Central memory CD8-positive, alpha-beta T cell (primary cell): Measurements from ENCODE around the gene B2M.
"Not testable (repeated sequence)": the region's sequence is repeated elsewhere in the genome, so short reads cannot be mapped to it uniquely, and the experiment has no call there.

Experiments used
- ATAC-seq: fragments of 150-1000 bp; cut with Tn5 transposase; replicated peaks from 2 replicates; pipeline ENCODE4 v1.10.0; 2022; ENCODE audit warnings: mild to moderate bottlenecking, moderate FRiP score, moderate number of reproducible peaks; ENCODE audit not compliant: poor library complexity, severe bottlenecking; ENCODE audit errors: extremely low read depth
- DNase-seq, 2 donors: peaks; one replicate each; pipeline ENCODE4 v3.0.0; 2021; ENCODE audit warnings: low spot score in 2 of 2
- H3K27ac Mint-ChIP-seq: one replicate; pipeline ENCODE4 v1.8.0; 2022; ENCODE audit warnings: low read depth, mild to moderate bottlenecking, moderate library complexity, mixed read lengths
- H3K27me3 Mint-ChIP-seq: one replicate; pipeline ENCODE4 v1.8.0; 2022; ENCODE audit warnings: mixed read lengths
- H3K36me3 Mint-ChIP-seq: one replicate; pipeline ENCODE4 v1.8.0; 2022; ENCODE audit warnings: mild to moderate bottlenecking, moderate library complexity, mixed read lengths; ENCODE audit not compliant: insufficient read depth
- H3K4me1 Mint-ChIP-seq: one replicate; pipeline ENCODE4 v1.8.0; 2022; ENCODE audit warnings: mixed read lengths
- H3K4me3 Mint-ChIP-seq: one replicate; pipeline ENCODE4 v1.8.0; 2022; ENCODE audit warnings: mild to moderate bottlenecking, moderate library complexity, mixed read lengths
- H3K9me3 Mint-ChIP-seq: one replicate; pipeline ENCODE4 v1.8.0; 2022; ENCODE audit warnings: mixed read lengths

The B2M gene

DNA sequence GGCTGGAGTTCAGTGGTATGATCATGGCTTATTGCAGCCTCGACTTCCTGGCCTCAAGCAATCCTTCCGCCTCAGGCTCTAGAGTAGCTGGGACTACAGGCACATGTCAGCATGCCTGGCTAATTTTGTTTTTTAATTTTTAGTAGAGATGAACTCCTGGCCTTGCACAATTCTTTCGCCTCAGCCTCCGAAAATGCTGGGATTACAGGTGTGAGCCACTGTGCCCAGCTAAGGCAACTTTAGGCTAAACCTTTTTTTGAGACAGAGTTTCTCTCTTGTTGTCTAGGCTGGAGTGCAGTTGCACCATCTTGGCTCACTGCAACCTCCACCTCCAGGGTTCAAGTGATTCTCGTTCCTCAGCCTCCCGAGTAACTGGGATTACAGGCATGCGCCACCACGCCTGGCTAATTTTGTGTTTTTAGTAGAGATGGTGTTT lies 8.7 kb downstream of the B2M start:
- H3K36me3 Mint-ChIP-seq = peaks cover 70% of the 10 kb centered on the region
- peaks cover 86% of the 10 kb centered on the region for H3K4me1 Mint-ChIP-seq
- H3K9me3 Mint-ChIP-seq, H3K27me3 Mint-ChIP-seq, ATAC-seq: not testable (repeated sequence)
- DNase-seq = peak in 1 of 2 donors; percentile 27
- H3K27ac Mint-ChIP-seq = peak overlapping the region; percentile 91
- H3K4me3 Mint-ChIP-seq = peak overlapping the region; percentile 84

DNA sequence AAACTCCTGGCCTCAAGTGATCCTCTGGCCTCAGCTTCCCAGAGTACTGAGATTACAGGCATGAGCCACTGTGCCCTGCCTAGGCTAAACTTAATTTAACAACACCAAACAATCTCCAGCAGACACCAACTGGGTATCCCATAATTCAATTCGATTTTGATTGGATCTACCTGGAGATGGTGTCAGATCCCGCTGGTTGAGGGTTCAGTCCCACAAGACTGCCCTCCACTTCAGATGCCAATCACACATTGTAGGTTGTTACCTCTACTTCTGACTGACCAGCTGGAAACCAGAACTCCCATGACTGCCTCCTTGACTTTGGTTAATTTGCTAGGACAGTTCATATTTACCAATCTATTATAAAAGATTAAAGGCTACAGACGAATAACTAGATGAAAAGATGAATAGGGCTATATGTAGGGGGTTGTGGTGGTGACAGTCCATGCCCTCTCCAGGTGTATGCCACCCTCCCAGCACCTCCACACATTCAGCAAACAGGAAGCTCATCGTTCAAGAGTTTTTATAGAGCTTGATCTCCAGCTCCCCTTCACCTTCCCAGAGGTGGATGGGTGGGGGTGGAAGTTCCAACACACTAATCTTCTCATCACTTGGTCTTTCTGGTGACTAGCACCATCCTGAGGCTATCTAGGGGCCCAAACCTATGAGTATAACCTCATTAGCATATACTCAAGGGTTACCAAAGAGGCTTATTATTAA lies 9.3 kb downstream of the B2M start:
- Mint-ChIP-seq H3K4me3 (peak overlapping the region; percentile 84), H3K27ac (peak overlapping the region; percentile 91), H3K27me3 (no peaks in the 10 kb centered on the region), H3K9me3 (no peaks in the 10 kb centered on the region), H3K4me1 (peaks cover 86% of the 10 kb centered on the region), H3K36me3 (peaks cover 64% of the 10 kb centered on the region)
- ATAC-seq (no peak), DNase-seq (no peak)

DNA sequence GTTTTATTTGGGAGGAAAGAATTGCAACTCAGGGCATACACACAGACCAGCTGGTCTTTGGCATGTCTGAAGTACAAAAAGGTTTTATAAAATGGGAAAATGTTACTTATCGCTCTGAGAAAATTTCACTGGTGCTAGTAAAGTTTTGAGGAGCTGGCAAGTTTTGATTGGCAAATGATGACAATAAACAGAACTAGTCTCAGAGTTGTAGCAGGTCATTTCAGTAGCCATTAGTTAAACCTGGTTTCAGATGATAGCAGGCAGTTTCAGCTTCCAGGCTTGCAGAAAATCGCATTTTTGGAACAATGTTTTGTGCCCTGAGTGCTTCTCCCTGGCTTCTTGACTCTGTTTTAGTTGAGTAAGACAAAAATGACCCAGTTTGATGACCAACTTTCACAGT lies 10.7 kb downstream of the B2M start:
- no peak for ATAC-seq
- no peaks in the 10 kb centered on the region for H3K9me3 Mint-ChIP-seq
- DNase-seq = no peak
- H3K36me3 Mint-ChIP-seq = peaks cover 52% of the 10 kb centered on the region
- peak overlapping the region; percentile 12 for H3K4me3 Mint-ChIP-seq
- peaks cover 87% of the 10 kb centered on the region for H3K4me1 Mint-ChIP-seq
- no peaks in the 10 kb centered on the region for H3K27me3 Mint-ChIP-seq
- H3K27ac Mint-ChIP-seq = peak overlapping the region; percentile 91

DNA sequence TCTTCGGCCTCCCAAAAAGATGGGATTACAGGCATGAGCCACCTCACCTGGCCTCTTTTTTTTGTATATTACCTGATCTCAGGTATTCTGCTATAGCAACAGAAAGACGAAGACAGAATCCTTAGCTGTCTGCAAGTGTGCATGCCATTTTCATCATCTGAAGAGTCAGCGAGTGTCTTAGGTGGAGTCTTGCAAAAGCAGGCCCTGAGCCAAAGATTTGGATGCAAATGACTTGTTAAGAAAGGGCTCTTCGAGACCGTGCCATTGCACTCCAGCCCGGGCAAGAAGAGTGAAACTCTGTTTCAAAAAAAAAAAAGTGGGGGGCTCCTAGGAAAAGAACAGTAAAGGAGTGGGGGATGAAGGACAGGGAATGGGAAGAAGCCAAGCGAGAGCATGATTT lies 14.8 kb downstream of the B2M start:
- H3K4me1 Mint-ChIP-seq = peaks cover 65% of the 10 kb centered on the region
- no peak for DNase-seq

DNA sequence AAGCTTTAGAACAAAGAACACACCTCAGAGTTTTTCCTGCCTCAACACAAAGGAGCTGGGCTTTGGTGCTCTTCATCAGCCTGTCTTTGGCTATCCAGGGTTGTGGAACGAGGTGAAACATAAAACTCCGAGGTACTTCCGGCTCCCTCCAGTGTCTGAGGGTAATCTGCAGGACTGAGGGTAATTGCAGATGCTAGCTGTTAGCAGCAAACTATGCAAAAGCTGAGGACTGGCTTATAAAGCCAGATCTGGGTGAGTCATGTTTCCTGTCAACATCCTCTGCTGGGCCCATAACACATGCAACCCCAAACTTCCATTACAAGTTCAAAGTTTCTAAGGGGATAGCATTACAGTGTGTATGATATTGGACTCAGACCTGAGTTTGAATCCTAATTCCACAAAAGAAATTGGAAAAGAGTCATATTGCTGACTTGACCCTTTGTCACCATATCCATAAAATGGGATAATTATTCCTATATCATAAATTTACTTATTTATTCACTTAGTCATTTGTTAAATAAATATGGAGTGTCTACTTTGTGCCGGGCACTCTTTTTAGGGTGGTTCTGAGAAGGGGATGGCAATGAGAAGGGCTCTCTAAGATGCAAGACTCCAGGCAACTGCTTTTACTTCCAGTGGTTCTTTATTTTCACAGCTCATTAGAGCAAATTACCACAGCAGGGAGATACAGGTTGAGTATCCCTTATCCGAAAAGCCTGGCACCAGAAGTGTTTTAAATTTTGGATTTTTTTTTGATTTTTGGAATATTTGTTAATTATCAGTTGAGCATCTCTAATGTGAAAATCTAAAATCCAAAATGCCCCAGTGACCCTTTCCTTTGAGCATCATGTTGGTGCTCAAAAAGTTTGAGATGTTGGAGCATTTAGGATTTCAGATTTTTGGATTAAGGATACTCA lies 15.5 kb downstream of the B2M start:
- Mint-ChIP-seq H3K27me3 (no peaks in the 10 kb centered on the region), H3K9me3 (no peaks in the 10 kb centered on the region), H3K27ac (peak overlapping the region; percentile 98), H3K4me3 (peak overlapping the region; percentile 98), H3K36me3 (peaks cover 22% of the 10 kb centered on the region), H3K4me1 (peaks cover 65% of the 10 kb centered on the region)
- ATAC-seq = peak; percentile 68
- peak; percentile 35 to 78 for DNase-seq

More for the DNA sequence above, 14.8 kb downstream of the B2M start:
- peaks cover 23% of the 10 kb centered on the region for H3K36me3 Mint-ChIP-seq
- H3K4me3 Mint-ChIP-seq = peak overlapping the region; percentile 80
- no peak for ATAC-seq
- H3K27me3 Mint-ChIP-seq = no peaks in the 10 kb centered on the region
- H3K27ac Mint-ChIP-seq = peak overlapping the region; percentile 98
- no peaks in the 10 kb centered on the region for H3K9me3 Mint-ChIP-seq

DNA sequence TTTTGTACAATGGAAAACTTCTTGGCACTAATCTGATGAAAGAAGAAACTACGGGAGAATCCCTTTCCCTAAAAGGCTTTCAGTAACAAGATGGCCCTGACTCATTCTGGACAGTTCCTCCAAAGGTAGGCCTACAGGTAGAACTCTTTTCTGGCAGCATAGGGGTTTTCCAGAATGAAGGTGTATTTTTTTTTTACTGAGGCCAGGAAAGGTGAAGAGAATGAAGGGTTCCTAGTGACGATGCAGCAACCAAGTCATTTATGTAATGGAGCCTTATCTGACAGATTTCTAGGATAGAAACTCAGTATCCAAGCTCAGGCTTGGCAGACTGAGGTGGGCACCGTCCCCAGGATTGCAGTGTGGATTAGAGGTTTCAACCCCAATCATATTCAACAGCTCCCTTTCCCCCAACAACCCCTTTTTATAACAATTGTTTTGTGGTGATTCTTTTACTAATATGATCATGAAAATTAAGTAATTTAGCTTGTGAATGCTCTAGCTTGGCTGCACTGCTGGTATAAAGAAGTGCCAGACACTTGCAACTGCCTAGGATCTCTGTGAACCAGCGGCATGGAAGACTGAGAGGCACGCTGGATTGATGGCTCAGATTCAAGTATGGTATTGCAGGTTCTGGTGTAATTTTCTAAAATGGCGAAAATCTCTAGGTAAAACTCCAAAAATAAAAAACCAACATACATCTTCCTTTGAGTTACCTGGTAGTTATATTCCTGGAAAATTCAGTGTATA lies 16.3 kb downstream of the B2M start:
- Mint-ChIP-seq H3K27me3 (no peaks in the 10 kb centered on the region), H3K4me3 (peak overlapping the region; percentile 98), H3K36me3 (peaks cover 28% of the 10 kb centered on the region), H3K9me3 (no peaks in the 10 kb centered on the region), H3K27ac (peak overlapping the region; percentile 98), H3K4me1 (peaks cover 66% of the 10 kb centered on the region)
- DNase-seq (no peak), ATAC-seq (no peak)

DNA sequence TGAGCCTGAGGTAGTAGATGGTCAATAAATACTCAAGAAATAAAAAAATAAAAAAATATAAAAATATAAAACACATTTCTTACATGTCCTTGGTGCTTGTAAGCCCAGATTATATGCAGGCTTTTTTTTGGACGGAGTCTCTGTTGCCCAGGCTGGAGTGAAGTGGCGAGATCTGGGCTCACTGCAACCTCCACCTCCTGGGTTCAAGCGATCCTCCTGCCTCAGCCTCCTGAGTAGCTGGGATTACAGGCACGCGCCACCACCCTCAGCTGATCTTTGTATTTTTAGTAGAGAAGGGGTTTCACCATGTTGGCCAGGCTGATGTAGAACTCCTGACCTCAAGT lies 16.9 kb downstream of the B2M start:
- not testable (repeated sequence) for H3K27me3 Mint-ChIP-seq, ATAC-seq, DNase-seq, H3K9me3 Mint-ChIP-seq
- Mint-ChIP-seq H3K4me3 (peak overlapping the region; percentile 98), H3K4me1 (peaks cover 68% of the 10 kb centered on the region), H3K36me3 (peaks cover 28% of the 10 kb centered on the region), H3K27ac (peak overlapping the region; percentile 98)

DNA sequence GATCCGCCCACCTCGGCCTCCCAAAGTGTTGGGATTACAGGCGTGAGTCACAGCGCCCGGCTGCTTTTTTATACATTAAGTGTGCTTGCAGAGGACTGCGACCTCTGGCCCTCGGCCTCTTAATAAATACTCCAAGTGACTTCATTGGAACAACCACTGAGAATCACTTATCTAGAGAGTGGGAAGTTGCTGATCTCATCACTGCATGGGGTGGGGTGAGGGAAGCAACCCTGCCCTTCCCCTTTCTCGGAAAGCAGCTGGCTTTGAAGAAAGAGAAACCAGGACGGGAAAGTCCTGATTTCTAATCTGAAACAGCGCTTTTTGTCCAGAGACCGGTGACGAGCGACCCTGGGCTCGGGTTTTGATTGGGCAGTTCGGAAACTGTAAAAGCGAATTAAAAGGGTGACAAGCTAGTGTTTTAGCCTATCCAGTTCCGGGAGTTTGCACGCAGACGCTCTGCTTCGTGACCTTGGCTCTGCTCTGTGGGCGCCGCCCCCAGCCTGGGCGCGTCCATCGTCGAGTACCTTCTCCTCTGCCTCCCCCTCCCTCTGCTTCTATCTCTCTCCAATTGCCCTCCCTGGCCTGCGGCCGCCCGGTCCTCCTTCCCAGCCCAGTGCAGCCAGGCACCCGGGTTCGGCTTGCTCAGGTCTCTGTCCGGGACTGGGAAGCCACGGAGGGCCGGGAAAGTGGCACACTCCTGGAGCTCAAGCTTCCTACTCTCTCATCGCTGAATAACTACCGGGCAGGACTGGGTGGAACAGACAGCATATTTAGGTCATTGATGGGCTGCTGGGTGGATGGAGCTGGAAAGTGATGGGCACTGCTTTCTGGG lies 17.5 kb downstream of the B2M start:
- Mint-ChIP-seq H3K27ac (peak overlapping the region; percentile 98), H3K36me3 (peaks cover 26% of the 10 kb centered on the region), H3K9me3 (no peaks in the 10 kb centered on the region), H3K4me3 (peak overlapping the region; percentile 98), H3K27me3 (no peaks in the 10 kb centered on the region), H3K4me1 (peaks cover 68% of the 10 kb centered on the region)
- DNase-seq (peak; percentile 87 to 97), ATAC-seq (peak; percentile 84)

DNA sequence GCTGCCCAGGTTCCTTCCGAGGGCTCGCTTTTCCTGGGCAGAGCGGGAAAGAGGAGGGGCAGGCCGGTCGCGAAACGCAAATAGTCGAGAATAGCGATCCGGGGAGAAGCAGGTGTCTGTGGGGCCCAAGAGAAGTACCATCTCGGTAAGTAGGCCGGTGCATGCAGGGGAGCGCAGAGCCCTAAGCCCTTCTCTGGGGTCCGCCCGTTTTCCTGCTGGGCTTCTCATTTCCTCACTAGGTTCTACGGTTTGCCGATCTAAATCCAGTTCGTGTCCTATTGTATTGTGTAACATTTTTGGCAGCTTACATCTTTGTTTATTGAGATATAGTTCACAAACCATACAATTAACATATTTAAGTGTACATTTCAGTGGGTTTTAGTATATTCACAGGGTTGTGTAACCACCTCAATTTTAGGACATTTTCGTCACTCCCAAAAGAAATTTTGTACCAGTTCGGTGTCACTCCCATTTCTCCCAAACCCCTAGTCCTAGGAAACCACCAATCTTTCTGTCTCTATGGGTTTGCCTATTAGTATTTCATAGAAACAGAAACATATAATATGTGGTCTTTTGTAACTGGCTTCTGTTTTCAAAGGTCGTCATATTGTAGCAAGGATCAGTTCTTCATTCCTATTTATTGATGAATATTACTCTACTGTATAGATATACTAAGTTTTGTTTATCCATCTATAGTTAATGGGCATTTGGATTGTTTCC lies 18.3 kb downstream of the B2M start:
- DNase-seq = no peak
- no peaks in the 10 kb centered on the region for H3K9me3 Mint-ChIP-seq
- H3K4me3 Mint-ChIP-seq = peak overlapping the region; percentile 98
- peaks cover 22% of the 10 kb centered on the region for H3K36me3 Mint-ChIP-seq
- H3K4me1 Mint-ChIP-seq = peaks cover 64% of the 10 kb centered on the region
- ATAC-seq = peak; percentile 8
- peak overlapping the region; percentile 98 for H3K27ac Mint-ChIP-seq
- no peaks in the 10 kb centered on the region for H3K27me3 Mint-ChIP-seq

DNA sequence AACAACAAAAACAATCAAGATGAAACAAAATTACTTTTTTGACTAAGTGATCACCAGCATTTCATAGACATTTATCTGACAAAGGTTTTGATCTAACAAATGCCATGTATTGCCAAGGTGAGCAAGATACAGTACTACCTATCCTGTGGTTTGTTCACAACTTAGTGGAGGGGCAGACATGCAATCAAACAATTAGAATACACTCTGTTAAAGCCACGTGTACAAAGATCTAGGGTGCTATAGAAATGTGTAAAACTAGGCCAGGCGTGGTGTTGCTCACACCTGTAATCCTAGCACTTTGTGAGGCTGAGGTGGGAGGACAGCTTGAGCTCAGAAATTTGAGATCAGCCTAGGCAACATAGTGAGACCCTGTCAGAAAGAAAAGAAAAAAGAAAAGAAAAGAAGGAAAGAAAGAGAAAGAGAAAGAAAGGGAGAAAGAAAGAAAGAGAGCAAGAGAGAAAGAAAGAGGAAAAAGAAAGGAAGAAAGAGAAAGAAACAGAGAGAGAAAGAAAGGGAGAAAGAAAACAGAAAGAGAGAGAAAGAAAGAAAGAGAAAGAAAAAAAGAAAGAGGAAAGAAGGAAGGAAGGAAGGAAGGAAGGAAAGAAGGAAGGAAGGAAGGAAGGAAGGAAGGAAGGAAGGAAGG lies 23.6 kb downstream of the B2M start:
- H3K27me3 Mint-ChIP-seq = no peaks in the 10 kb centered on the region
- peak overlapping the region; percentile 99 for H3K27ac Mint-ChIP-seq
- no peaks in the 10 kb centered on the region for H3K9me3 Mint-ChIP-seq
- peaks cover 56% of the 10 kb centered on the region for H3K4me1 Mint-ChIP-seq
- no peak for DNase-seq
- no peak for ATAC-seq
- H3K4me3 Mint-ChIP-seq = peak overlapping the region; percentile 80
- peaks cover 10% of the 10 kb centered on the region for H3K36me3 Mint-ChIP-seq
